Ectodermal cell (in vitro differentiated cells): ENCODE data around the gene SEC31B.
A peak's percentile ranks its signal among the peaks of the same experiment; 100 is the strongest.

ENCODE experiments used
- H3K27ac ChIP-seq: 2 replicates; pipeline ENCODE4 v1.7.0; 2013; ENCODE audit warnings: mild to moderate bottlenecking, low read depth, low read length; ENCODE audit not compliant: insufficient read depth, poor library complexity, severe bottlenecking
- H3K27me3 ChIP-seq: 2 replicates; pipeline ENCODE4 v1.7.0; 2013; ENCODE audit warnings: mild to moderate bottlenecking, low read length; ENCODE audit not compliant: insufficient read depth, control insufficient read depth, poor library complexity, severe bottlenecking
- H3K36me3 ChIP-seq: one replicate; pipeline ENCODE4 v1.7.0; 2013; ENCODE audit warnings: low read length; ENCODE audit not compliant: control insufficient read depth, insufficient read depth
- H3K4me1 ChIP-seq: one replicate; pipeline ENCODE4 v1.7.0; 2013; ENCODE audit warnings: low read length; ENCODE audit not compliant: control insufficient read depth, insufficient read depth
- H3K4me3 ChIP-seq: 2 replicates; pipeline ENCODE4 v1.7.0; 2013; ENCODE audit warnings: low read depth, low read length, control low read depth; ENCODE audit not compliant: insufficient read depth
- H3K9me3 ChIP-seq: 2 replicates; pipeline ENCODE4 v1.7.0; 2013; ENCODE audit warnings: mild to moderate bottlenecking, low read length, moderate library complexity; ENCODE audit not compliant: control insufficient read depth
- WGBS, 2 experiments: methylation state at CpG; one replicate each; pipeline ENCODE4 v1.1.7; 2013; ENCODE audit warnings: missing lambda C conversion rate in 2 of 2; 5-methylcytosine and 5-hydroxymethylcytosine counted together

Gene SEC31B

GRCh38 chr10:100481462-100482081 lies 38.1 kb downstream of the SEC31B start:
- Histone ChIP-seq H3K27me3 (peaks cover 87% of the 10 kb centered on the region), H3K4me1 (peaks cover 46% of the 10 kb centered on the region), H3K4me3 (peak overlapping the region; percentile 35), H3K36me3 (no peaks in the 10 kb centered on the region), H3K9me3 (no peaks in the 10 kb centered on the region), H3K27ac (no peak overlapping the region)
- 5 to 6% methylated on average over 19 of the region's 19 CpGs for WGBS, 2 experiments

GRCh38 chr10:100480002-100480401 lies 39.7 kb downstream of the SEC31B start:
- H3K36me3 ChIP-seq: no peaks in the 10 kb centered on the region
- H3K9me3 ChIP-seq: no peaks in the 10 kb centered on the region
- H3K4me3 ChIP-seq: no peak overlapping the region
- WGBS, 2 experiments: 73 to 76% methylated on average over 2 of the region's 2 CpGs
- H3K27ac ChIP-seq: no peak overlapping the region
- H3K4me1 ChIP-seq: peaks cover 32% of the 10 kb centered on the region
- H3K27me3 ChIP-seq: peaks cover 88% of the 10 kb centered on the region

GRCh38 chr10:100479037-100479436 lies 40.6 kb downstream of the SEC31B start:
- H3K4me3 ChIP-seq: no peak overlapping the region
- no peaks in the 10 kb centered on the region for H3K36me3 ChIP-seq
- WGBS, 2 experiments: 72 to 80% methylated on average over 3 to 4 of the region's 4 CpGs
- H3K27me3 ChIP-seq: peaks cover 85% of the 10 kb centered on the region
- no peaks in the 10 kb centered on the region for H3K9me3 ChIP-seq
- no peak overlapping the region for H3K27ac ChIP-seq
- peaks cover 22% of the 10 kb centered on the region for H3K4me1 ChIP-seq

GRCh38 chr10:100477970-100478369 lies 41.7 kb downstream of the SEC31B start:
- Histone ChIP-seq H3K4me1 (peaks cover 12% of the 10 kb centered on the region), H3K27me3 (peaks cover 85% of the 10 kb centered on the region), H3K4me3 (no peak overlapping the region), H3K9me3 (no peaks in the 10 kb centered on the region), H3K36me3 (no peaks in the 10 kb centered on the region), H3K27ac (no peak overlapping the region)
- WGBS, 2 experiments: 68 to 74% methylated on average over 5 of the region's 5 CpGs

- H3K27me3 ChIP-seq: peaks cover 85% of the 10 kb centered on the region
- H3K27ac ChIP-seq: no peak overlapping the region
- WGBS, 2 experiments: 92 to 93% methylated on average over 3 of the region's 3 CpGs
- H3K4me1 ChIP-seq: no peaks in the 10 kb centered on the region
- H3K9me3 ChIP-seq: no peaks in the 10 kb centered on the region
- H3K4me3 ChIP-seq: no peak overlapping the region
- no peaks in the 10 kb centered on the region for H3K36me3 ChIP-seq
Measured at GRCh38 chr10:100470367-100470766, 49.3 kb downstream of the SEC31B start.

- Histone ChIP-seq H3K4me1 (no peaks in the 10 kb centered on the region), H3K27me3 (peaks cover 86% of the 10 kb centered on the region), H3K9me3 (no peaks in the 10 kb centered on the region), H3K27ac (no peak overlapping the region), H3K36me3 (no peaks in the 10 kb centered on the region), H3K4me3 (no peak overlapping the region)
- 79 to 86% methylated on average over 1 of the region's 1 CpG for WGBS, 2 experiments
Measured at GRCh38 chr10:100469756-100470155, 49.9 kb downstream of the SEC31B start.

GRCh38 chr10:100468978-100469377 lies 50.7 kb downstream of the SEC31B start:
- Histone ChIP-seq H3K4me3 (no peak overlapping the region), H3K27me3 (peaks cover 87% of the 10 kb centered on the region), H3K9me3 (no peaks in the 10 kb centered on the region), H3K27ac (no peak overlapping the region), H3K36me3 (no peaks in the 10 kb centered on the region), H3K4me1 (no peaks in the 10 kb centered on the region)

GRCh38 chr10:100468322-100468721 lies 51.3 kb downstream of the SEC31B start:
- no peaks in the 10 kb centered on the region for H3K36me3 ChIP-seq
- no peak overlapping the region for H3K27ac ChIP-seq
- H3K4me3 ChIP-seq: no peak overlapping the region
- 64% methylated on average over 5 of the region's 5 CpGs for WGBS, 2 experiments
- H3K27me3 ChIP-seq: peaks cover 86% of the 10 kb centered on the region
- no peaks in the 10 kb centered on the region for H3K9me3 ChIP-seq
- no peaks in the 10 kb centered on the region for H3K4me1 ChIP-seq

- no peaks in the 10 kb centered on the region for H3K9me3 ChIP-seq
- peaks cover 48% of the 10 kb centered on the region for H3K27me3 ChIP-seq
- H3K4me1 ChIP-seq: peaks cover 3% of the 10 kb centered on the region
- H3K36me3 ChIP-seq: no peaks in the 10 kb centered on the region
- H3K27ac ChIP-seq: no peak within 1 kb of the TSS
- H3K4me3 ChIP-seq: no peak within 1 kb of the TSS
- 35 to 40% methylated on average over 3 to 4 of the region's 4 CpGs for WGBS, 2 experiments
Measured at GRCh38 chr10:100462709-100463108, 57.0 kb downstream of the SEC31B start, which contains the start of gene WNT8B. TSS of gene WNT8B (plus strand) at chr10:100463009. CDS start at chr10:100463169, 160 bp downstream.

- Histone ChIP-seq H3K4me1 (no peaks in the 10 kb centered on the region), H3K36me3 (no peaks in the 10 kb centered on the region), H3K27me3 (no peaks in the 10 kb centered on the region), H3K27ac (no peak overlapping the region), H3K9me3 (no peaks in the 10 kb centered on the region), H3K4me3 (no peak overlapping the region)
- WGBS, 2 experiments: 82 to 91% methylated on average over 2 to 4 of the region's 4 CpGs
Measured at GRCh38 chr10:100448951-100449350, 70.7 kb downstream of the SEC31B start.

- Histone ChIP-seq H3K36me3 (no peaks in the 10 kb centered on the region), H3K27me3 (peaks cover 3% of the 10 kb centered on the region), H3K4me1 (no peaks in the 10 kb centered on the region), H3K9me3 (no peaks in the 10 kb centered on the region), H3K27ac (no peak overlapping the region), H3K4me3 (no peak overlapping the region)
- WGBS, 2 experiments: 89 to 93% methylated on average over 1 of the region's 1 CpG
Measured at GRCh38 chr10:100447663-100448062, 72.0 kb downstream of the SEC31B start.
